GM18870 (cell line): ENCODE data around the gene C1orf21.
"Not testable (repeated sequence)": the region's sequence is repeated elsewhere in the genome, so short reads cannot be mapped to it uniquely, and the experiment has no call there.

Source experiments
- ATAC-seq: cut with Tn5 transposase; IDR thresholded peaks from one replicate; pipeline ENCODE4 v1.9.1; 2021; ENCODE audit warnings: moderate library complexity; ENCODE audit not compliant: unreplicated experiment

C1orf21 gene

GRCh38 chr1:184595596-184595995 lies 208.8 kb downstream of the C1orf21 start:
- no peak for ATAC-seq

GRCh38 chr1:184596950-184597645 lies 210.3 kb downstream of the C1orf21 start:
- no peak for ATAC-seq

GRCh38 chr1:184597650-184598357 lies 211.0 kb downstream of the C1orf21 start:
- no peak for ATAC-seq

GRCh38 chr1:184598403-184599193 lies 211.8 kb downstream of the C1orf21 start:
- ATAC-seq, result no peak

GRCh38 chr1:184604152-184604900 lies 217.5 kb downstream of the C1orf21 start:
- no peak for ATAC-seq

- no peak for ATAC-seq
Observed at GRCh38 chr1:184605941-184606340, 219.1 kb downstream of the C1orf21 start.

GRCh38 chr1:184606786-184607185 lies 220.0 kb downstream of the C1orf21 start:
- ATAC-seq, result no peak

GRCh38 chr1:184608581-184608980 lies 221.8 kb downstream of the C1orf21 start:
- no peak for ATAC-seq

GRCh38 chr1:184608990-184609389 lies 222.2 kb downstream of the C1orf21 start:
- no peak for ATAC-seq

GRCh38 chr1:184610876-184611595 lies 224.2 kb downstream of the C1orf21 start:
- ATAC-seq, result no peak

GRCh38 chr1:184612229-184612628 lies 225.4 kb downstream of the C1orf21 start:
- not testable (repeated sequence) for ATAC-seq

GRCh38 chr1:184614667-184615066 lies 227.8 kb downstream of the C1orf21 start:
- no peak for ATAC-seq

- no peak for ATAC-seq
Observed at GRCh38 chr1:184615301-184615700, 228.5 kb downstream of the C1orf21 start.

GRCh38 chr1:184616504-184616903 lies 229.7 kb downstream of the C1orf21 start:
- no peak for ATAC-seq

GRCh38 chr1:184617433-184618029 lies 230.7 kb downstream of the C1orf21 start:
- ATAC-seq, result no peak

- no peak for ATAC-seq
Observed at GRCh38 chr1:184618851-184619250, 232.0 kb downstream of the C1orf21 start.

- ATAC-seq, result no peak
Observed at GRCh38 chr1:184620469-184620868, 233.6 kb downstream of the C1orf21 start.

GRCh38 chr1:184621260-184621659 lies 234.4 kb downstream of the C1orf21 start:
- ATAC-seq, result no peak

- no peak for ATAC-seq
Observed at GRCh38 chr1:184622136-184622823, 235.5 kb downstream of the C1orf21 start.
